HUDEP-2 (cell line): ENCODE results near the gene NOD2.

Experiments used
- DNase-seq, 76 experiments: peaks; one replicate each; lab custom pipeline; 2025; ENCODE audit not compliant: unreplicated experiment in 76 of 76; lab: John Stamatoyannopoulos, UW

The NOD2 gene

GRCh38 chr16:50778284-50779163, 85.1 kb downstream of the NOD2 start:
- no peak for DNase-seq

- DNase-seq: no peak
Observed at GRCh38 chr16:50781043-50781442, 87.6 kb downstream of the NOD2 start.

- no peak for DNase-seq
Observed at GRCh38 chr16:50781518-50781917, 88.1 kb downstream of the NOD2 start.
